Renal cortical epithelial cell (primary cell): ENCODE results near the gene RNGTT. TPM values are rescaled to one million over a fixed set of nuclear protein-coding genes. Genes with fewer than 3 reads are reported as not detected.
A peak's percentile ranks its signal among the peaks of the same experiment; 100 is the strongest.

ENCODE experiments used
- DNase-seq: peaks from one replicate; pipeline ENCODE4 v3.0.0-alpha.2; 2011; ENCODE audit warnings: low read depth
- total RNA-seq: library from RNA; depleted of rRNA; stranded (reverse); fragments of >200 nt; gene quantifications from 2 replicates; pipeline ENCODE4 v1.2.3, GENCODE V29; 2014

The RNGTT gene
- total RNA-seq, 1 donor from 2014 or later = 27.1 TPM

DNA sequence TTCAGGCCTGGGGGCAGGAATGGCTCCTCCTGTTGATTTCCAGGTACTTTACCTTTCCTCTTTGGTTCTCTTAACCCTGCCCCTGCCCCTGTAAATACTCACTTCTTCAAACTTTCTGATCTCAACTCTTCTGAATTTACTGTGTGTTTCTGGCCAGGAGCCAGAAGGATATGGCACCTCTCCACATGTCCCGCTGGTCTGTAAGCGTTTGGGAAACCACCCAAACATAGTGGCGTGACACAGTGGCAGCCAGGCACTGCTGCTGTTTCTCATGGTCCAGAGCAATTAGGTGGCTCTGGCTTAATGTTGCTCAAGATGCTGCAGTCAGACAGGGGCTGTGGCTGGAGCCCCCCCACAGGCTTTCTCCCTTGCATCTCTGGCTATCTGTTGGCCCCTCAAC, 374.5 kb downstream of the RNGTT start:
- DNase-seq = no peak

DNA sequence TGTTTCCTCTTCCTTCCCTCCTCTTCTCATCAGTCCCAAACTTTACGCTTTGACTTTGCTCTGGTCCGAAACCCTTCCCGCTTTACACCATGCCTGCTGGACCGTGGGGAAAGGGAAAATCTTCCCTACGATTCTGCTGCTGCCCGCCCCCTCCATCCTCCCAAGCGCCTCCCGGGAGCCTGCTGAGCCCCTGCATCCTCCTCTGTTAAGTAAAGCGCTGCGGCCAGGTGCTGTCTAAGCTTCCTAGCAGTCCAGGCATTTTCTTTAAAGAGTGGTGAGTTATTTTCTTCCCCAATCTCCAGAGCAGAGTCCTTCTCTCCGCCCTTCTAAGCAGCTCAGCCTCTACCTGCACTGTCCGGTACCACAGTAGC, 376.3 kb downstream of the RNGTT start:
- DNase-seq = no peak

- DNase-seq = peak; percentile 24
Measured at GRCh38 chr6:88586371-88587149, 376.9 kb downstream of the RNGTT start.

- DNase-seq = no peak
Measured at GRCh38 chr6:88585276-88585692, 378.1 kb downstream of the RNGTT start.

DNA sequence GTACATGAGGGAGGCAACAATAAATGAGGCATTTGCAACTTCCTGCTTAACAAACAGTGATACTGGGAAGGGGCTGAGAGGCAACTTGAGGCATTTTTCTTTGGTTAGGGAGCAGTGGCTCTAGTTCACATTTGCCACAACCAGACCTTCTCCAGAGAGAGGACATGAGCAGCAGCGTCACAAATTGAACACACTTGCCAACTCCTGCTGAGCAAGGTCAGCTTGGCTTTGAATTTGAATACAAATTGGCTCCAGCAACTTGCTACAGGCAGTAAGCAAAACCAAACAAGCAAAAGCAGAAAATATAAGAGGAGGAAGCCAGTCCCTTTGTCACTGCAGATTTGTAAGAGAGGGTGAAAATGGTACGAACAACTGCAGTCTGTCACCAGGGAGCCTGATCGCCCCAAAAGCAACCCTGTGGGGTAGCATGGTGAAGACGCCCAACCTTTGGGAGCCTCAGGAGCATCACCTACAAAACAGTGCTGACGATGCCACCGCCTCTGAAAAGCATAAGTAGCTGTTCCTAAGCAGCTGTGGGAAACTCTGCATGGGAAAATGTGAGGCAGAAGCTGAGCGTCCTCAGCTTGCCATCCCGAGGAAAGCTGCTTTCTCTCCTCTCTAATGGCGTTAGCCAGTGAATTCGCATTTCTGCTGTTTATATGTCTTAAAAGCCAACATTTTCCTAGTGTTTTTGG, 378.7 kb downstream of the RNGTT start:
- no peak for DNase-seq

- no peak for DNase-seq
Measured at GRCh38 chr6:88577461-88577860, 386.0 kb downstream of the RNGTT start.

DNA sequence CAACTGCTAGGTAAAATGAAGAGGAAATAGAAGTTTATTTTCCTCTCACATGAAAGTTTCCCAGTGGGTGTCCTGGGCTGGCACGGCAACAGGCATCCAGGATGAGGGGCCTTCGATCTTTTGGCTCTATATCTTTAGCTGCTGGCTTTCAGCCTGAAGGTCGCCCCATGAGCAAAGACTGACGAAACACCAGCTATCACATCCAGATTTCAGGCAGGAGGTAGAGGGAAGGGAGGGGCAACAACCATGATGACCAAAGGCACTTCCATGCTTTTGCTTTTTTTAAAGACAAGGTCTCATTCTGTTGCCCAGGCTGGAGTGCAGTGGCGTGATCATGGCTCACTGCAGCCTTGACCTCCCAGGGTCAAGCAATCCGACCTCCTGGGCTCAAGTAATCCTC, 387.9 kb downstream of the RNGTT start:
- DNase-seq = no peak

GRCh38 chr6:88574651-88575050, 388.8 kb downstream of the RNGTT start:
- no peak for DNase-seq

DNA sequence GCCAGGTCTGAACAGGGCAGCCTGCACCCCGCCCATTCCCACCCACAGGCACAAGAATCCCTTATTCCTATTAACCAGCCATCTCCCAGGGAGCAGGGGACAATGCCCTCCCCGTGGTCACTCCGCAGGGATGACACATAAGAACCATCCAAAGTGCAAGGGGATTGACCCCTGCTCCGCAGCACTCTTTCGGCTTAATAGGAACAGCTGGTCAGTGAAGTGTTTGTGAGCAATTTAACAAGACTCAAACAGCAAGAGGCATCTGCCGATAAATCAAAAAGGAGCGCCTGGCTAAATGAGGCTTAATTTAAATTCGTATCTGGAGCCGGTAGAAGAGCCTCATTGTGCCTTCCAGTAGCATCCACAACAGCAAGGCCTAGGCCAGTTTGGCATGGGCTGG, 389.4 kb downstream of the RNGTT start:
- no peak for DNase-seq

DNA sequence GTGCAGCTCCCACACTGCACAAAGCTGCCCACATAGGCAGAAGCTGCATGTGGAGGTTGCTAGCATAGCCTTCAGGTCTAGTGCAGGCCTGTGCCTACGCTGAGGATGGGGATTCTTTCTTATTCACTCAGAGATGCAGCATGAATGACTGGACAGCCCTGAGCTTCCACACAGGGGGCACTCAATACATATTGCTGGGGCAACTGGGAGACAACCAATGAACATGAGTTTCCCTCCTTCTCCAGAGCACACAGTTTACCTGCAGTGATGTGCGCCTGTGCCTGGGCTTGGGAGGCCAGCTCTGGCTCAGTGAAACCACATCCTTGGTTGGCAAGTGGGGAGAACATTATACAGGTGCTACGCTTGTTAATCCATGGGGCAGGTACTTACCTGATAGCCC, 389.9 kb downstream of the RNGTT start:
- no peak for DNase-seq

DNA sequence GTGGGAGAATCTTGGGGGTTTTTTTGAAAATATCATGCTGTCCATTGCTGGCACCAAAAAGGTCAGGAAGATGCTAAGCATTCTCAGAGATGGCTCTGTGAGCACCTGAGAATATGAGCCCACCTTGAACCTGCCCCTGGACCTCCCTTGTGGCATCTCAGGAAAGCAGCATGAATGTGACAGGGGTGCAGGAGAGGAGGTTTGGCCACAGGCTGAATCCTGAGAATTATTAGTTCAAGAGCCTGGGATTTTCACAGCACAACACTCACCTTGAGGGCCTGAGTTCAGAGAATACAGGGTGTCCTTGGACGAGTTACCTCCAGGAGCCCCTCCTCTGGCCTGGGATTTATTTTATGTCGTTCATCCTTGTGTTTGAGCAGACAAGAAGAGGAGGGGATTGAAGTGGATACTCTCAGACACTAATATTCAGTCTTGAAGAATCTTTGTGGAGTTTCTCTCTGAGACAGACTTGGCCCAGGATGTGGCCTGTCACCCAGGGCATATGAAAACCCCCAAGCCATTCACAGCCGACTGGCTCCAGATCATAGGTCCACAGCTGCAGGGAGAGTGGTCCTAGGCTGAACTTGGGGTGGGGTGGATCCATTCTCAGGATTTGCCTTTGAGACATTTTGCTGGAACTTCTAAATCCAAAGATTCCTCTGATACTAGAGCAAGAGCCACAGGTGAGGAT, 390.8 kb downstream of the RNGTT start:
- no peak for DNase-seq

- no peak for DNase-seq
Measured at GRCh38 chr6:88569959-88570358, 393.5 kb downstream of the RNGTT start.

GRCh38 chr6:88567696-88568095, 395.7 kb downstream of the RNGTT start:
- DNase-seq = no peak

GRCh38 chr6:88566746-88567534, 396.5 kb downstream of the RNGTT start:
- no peak for DNase-seq

DNA sequence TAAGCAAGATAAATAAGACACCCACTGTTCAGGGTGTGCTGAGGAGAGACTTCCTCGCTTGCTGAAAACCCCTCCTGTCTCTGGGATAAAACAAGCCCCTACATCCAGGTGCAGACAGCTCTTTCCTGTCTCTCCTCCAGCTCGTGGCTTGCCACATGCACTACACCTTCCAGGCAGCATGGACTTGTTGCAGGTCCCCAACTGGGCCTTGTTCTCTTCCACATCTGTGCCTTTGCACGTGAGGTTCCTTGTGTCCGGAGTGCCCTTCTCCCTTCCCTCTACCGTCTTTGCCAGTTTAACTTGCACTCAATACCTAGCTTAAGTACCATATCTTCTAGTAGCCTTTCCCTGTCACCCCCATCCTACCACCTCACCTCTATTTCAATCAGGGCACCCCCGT, 397.6 kb downstream of the RNGTT start:
- DNase-seq = no peak

- no peak for DNase-seq
Measured at GRCh38 chr6:88565409-88565811, 398.0 kb downstream of the RNGTT start.

GRCh38 chr6:88563277-88563625, 400.2 kb downstream of the RNGTT start:
- DNase-seq = no peak

GRCh38 chr6:88562353-88563276, 400.8 kb downstream of the RNGTT start:
- no peak for DNase-seq

DNA sequence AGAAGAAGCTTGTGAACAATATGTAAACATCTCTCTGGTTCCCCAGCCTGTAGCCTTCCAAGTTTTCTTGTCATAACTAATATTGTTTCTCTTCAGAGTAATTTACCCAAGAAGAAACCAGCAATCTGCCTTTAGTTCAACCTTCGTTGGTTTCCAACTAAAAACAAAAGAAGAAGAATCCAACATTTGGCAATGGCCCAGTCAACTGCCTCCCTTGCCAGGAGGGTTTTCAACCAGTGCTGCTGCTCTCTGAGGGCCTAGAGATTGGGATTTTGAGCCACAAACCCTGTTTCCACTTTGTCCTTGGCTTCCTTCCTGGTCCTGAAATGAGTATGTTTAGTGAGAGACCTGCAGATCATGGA, 401.5 kb downstream of the RNGTT start:
- no peak for DNase-seq

GRCh38 chr6:88561034-88561953, 402.1 kb downstream of the RNGTT start:
- no peak for DNase-seq
